ENCODE data around the gene PDLIM4. TPM values are rescaled to one million over a fixed set of nuclear protein-coding genes. Genes with fewer than 3 reads are reported as not detected.

The PDLIM4 gene
- total and polyA plus RNA-seq, 2 experiments from 2014 or later = 84.4 to 156 TPM

DNA sequence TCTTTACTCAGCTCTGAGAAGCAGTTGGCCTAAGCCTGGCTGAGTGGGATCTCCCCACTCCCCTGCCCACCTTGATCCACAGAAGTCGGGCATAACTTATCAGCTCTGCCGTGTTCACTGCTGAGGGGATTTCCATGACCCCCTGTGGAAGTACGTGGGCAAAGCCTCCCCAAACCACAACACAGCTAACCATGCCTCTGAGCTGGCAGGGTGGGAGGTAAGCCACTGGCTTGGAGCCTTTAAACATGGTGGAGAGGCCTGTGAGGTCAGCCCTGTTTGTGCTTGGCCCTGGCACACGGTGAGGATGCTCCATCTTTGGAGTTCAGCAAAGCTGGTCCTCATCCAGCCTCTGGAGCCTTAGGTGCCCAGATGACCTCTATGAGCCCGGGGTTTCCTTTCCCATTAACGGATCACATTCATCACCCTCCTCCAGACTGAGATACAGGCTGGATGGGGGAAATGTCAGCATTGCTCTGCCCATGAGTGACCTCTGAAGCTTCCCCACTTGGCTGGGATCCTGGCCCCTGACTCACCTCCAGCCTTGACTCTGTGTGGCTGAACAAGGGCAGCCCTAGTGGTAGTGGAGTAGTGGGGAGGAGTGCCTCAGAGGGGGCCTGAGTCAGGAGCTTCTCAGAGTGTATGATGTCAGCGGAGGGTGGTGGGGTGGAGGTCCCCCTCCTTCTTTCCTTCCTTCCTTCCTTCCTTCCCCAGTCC, 6.2 kb downstream of the PDLIM4 start:
- no peaks in the 10 kb centered on the region for H3K9me3 ChIP-seq (ENCODE audit: low read depth)
- no peak overlapping the region for H3K4me3 ChIP-seq
- no peaks in the 10 kb centered on the region for H3K9me2 ChIP-seq (ENCODE audit: insufficient read depth)
- DNase-seq = peak; percentile 95
- H3K36me3 ChIP-seq (ENCODE audit: low read depth) = peaks cover 22% of the 10 kb centered on the region; the same call in 1 of the 2 replicates
- no peaks in the 10 kb centered on the region for H3K27me3 ChIP-seq (replicated peaks; ENCODE audit: insufficient read depth)
- H3K4me2 ChIP-seq (ENCODE audit: unreplicated experiment) = peak overlapping the region; percentile 26
- H3K79me2 ChIP-seq (ENCODE audit: insufficient read depth) = peaks cover 56% of the 10 kb centered on the region
- peak overlapping the region; percentile 93 for H3K27ac ChIP-seq
- in situ Hi-C loops (cut with MboI) = no loop called here
- H3K9ac ChIP-seq = peak overlapping the region; percentile 74
- H2AFZ ChIP-seq = no peak overlapping the region
- no peaks in the 10 kb centered on the region for H4K20me1 ChIP-seq (ENCODE audit: insufficient read depth)
- peaks cover 72% of the 10 kb centered on the region for H3K4me1 ChIP-seq (ENCODE audit: insufficient read depth)
- no peak for TF ChIP-seq EZH2 (IDR thresholded peaks at IDR 0.05; ENCODE audit: insufficient read depth, poor library complexity, severe bottlenecking)
- TF ChIP-seq EZH2phosphoT487 (IDR thresholded peaks at IDR 0.05; ENCODE audit: insufficient read depth, low read depth) = no peak
- WGBS, 2 experiments (ENCODE audit: low coverage in 1 of 2, low lambda C conversion rate in 2 of 2, missing lambda C conversion rate in 2 of 2) = 12 to 15% methylated on average over 7 of the region's 7 CpGs
- peaks cover 41% of the 10 kb centered on the region for H3F3A ChIP-seq (ENCODE audit: insufficient read depth)

DNA sequence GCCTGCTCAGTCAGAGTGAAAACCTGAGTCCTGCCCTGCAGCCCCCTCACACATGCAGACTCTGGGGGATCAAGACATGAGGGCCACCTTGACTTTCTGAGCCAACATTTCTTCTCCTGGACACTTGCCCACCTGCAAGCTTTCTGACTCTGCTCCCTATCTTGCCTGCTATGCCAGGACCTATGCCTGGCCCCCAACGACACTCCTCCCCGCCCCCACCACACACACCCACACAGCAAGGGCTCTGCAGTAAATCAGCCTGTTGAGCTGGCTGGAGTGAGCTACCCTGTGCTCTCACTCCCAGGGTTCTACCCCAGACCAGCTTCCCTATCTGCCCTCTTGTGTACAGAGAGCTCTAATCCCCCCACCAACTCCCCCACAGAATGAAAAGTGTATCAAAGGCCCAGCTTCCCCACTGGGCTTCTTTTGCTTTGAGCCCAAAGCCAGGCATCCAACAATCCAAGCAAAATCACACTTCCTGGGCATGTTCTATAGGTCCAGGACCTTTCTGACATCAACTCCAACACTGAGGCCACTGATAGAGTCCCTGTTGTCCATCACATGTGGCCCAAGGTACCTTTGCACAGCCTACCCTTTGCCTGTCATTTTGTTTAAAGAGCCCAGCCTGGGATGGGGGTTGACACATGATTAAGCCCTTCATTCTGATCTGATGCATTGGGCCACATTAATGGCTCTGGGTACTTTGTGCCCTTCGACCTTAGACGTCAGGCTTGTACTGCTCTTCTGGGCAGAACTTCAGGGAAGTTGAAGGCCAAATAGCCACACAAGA, 7.2 kb downstream of the PDLIM4 start:
- 42 to 51% methylated on average over 4 of the region's 4 CpGs for WGBS, 2 experiments (ENCODE audit: low coverage in 1 of 2, low lambda C conversion rate in 2 of 2, missing lambda C conversion rate in 2 of 2)
- in situ Hi-C loops (cut with MboI) = no loop called here
- Histone ChIP-seq H3K27me3 (replicated peaks; ENCODE audit: insufficient read depth) (no peaks in the 10 kb centered on the region), H3K27ac (peak overlapping the region; percentile 93), H2AFZ (no peak overlapping the region), H3K9ac (peak overlapping the region; percentile 74), H3K4me2 (ENCODE audit: unreplicated experiment) (peak overlapping the region; percentile 26), H3K4me3 (no peak overlapping the region), H3K9me2 (ENCODE audit: insufficient read depth) (no peaks in the 10 kb centered on the region), H4K20me1 (ENCODE audit: insufficient read depth) (no peaks in the 10 kb centered on the region), H3K36me3 (ENCODE audit: low read depth) (peaks cover 22% of the 10 kb centered on the region; the same call in 1 of the 2 replicates), H3K9me3 (ENCODE audit: low read depth) (no peaks in the 10 kb centered on the region), H3F3A (ENCODE audit: insufficient read depth) (peaks cover 35% of the 10 kb centered on the region), H3K79me2 (ENCODE audit: insufficient read depth) (peaks cover 51% of the 10 kb centered on the region), H3K4me1 (ENCODE audit: insufficient read depth) (peaks cover 77% of the 10 kb centered on the region)
- TF ChIP-seq EZH2phosphoT487 (IDR thresholded peaks at IDR 0.05; ENCODE audit: insufficient read depth, low read depth) = no peak
- TF ChIP-seq EZH2 (IDR thresholded peaks at IDR 0.05; ENCODE audit: insufficient read depth, poor library complexity, severe bottlenecking) = no peak
- DNase-seq = peak; percentile 40

DNA sequence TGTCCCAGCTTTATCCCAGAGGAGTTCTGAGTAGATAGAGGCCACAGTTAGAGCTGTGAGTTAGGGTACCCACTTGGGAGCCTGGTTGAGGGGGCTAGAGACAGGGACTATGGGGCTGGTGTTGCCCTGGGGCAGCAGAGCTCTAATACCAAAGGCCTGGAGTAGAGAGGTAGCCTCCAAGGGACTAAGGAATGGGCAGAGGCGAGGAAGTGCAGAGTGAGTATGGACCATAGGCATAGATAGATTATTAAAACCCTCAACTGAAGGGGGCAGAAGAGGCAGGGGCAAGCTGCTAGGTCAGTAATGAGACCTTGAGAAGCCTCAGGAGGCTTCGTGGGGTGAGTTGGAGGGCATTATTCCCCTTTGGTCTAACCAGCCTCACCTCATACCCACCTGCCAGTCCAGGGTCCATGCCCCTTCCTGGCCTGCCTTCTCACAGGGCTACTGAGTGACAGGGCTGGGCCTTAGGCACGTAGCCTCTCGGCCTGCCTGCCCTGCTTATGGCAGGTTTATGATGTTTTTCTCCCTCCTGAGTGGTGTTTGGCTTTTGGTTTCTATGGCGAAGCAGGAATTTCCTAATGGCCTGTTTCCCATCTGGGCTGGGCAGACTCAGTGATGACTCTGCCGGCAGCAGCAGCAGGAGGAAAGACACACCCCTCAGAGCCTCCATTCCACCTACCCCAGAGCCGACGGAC, 8.0 kb downstream of the PDLIM4 start:
- H3K4me2 ChIP-seq (ENCODE audit: unreplicated experiment) = peak overlapping the region; percentile 26
- H3K9me3 ChIP-seq (ENCODE audit: low read depth) = no peaks in the 10 kb centered on the region
- WGBS, 2 experiments (ENCODE audit: low coverage in 1 of 2, low lambda C conversion rate in 2 of 2, missing lambda C conversion rate in 2 of 2) = 16 to 17% methylated on average over 8 of the region's 8 CpGs
- DNase-seq = peak; percentile 97
- no peaks in the 10 kb centered on the region for H4K20me1 ChIP-seq (ENCODE audit: insufficient read depth)
- H3K9ac ChIP-seq = peak overlapping the region; percentile 74
- peaks cover 22% of the 10 kb centered on the region; the same call in 1 of the 2 replicates for H3K36me3 ChIP-seq (ENCODE audit: low read depth)
- TF ChIP-seq EZH2 (IDR thresholded peaks at IDR 0.05; ENCODE audit: insufficient read depth, poor library complexity, severe bottlenecking) (no peak), EZH2phosphoT487 (IDR thresholded peaks at IDR 0.05; ENCODE audit: insufficient read depth, low read depth) (no peak)
- no peaks in the 10 kb centered on the region for H3K9me2 ChIP-seq (ENCODE audit: insufficient read depth)
- peak overlapping the region; percentile 93 for H3K27ac ChIP-seq
- in situ Hi-C loops (cut with MboI) = no loop called here
- no peaks in the 10 kb centered on the region for H3K27me3 ChIP-seq (replicated peaks; ENCODE audit: insufficient read depth)
- peaks cover 70% of the 10 kb centered on the region for H3K4me1 ChIP-seq (ENCODE audit: insufficient read depth)
- H3K79me2 ChIP-seq (ENCODE audit: insufficient read depth) = peaks cover 45% of the 10 kb centered on the region
- H3F3A ChIP-seq (ENCODE audit: insufficient read depth) = peaks cover 28% of the 10 kb centered on the region
- H2AFZ ChIP-seq = no peak overlapping the region
- no peak overlapping the region for H3K4me3 ChIP-seq

Data from GM23248 (cell line).